ENCODE data around the gene MAGI1.

Gene MAGI1

DNA sequence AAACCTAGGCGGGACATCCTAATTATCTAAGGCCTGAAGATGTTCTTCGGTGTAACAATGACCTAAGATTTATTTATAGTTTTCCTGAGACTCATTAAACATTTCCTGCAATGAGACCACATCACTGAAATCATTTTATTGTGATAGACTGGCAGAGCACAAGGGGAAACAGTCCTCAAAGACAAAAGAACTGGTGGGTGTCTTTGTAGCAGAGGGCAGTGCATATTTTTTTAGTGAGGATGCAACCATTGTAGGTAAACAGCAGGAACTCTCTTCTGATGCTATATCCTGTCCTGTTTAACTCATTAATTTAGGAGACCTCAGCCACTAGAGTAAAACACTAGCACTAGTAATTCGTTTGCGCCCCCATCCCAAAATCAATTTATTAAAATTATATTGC, 100.0 kb downstream of the MAGI1 start:
- H3K27me3 ChIP-seq (ENCODE audit: insufficient read depth, low read length, poor library complexity, severe bottlenecking): no peaks in the 10 kb centered on the region
- H3K9me3 ChIP-seq (ENCODE audit: insufficient read depth, low read depth, low read length): no peaks in the 10 kb centered on the region
- no peaks in the 10 kb centered on the region for H3K36me3 ChIP-seq (ENCODE audit: insufficient read depth, low read length)
- peak overlapping the region; percentile 22 for H3K4me3 ChIP-seq (ENCODE audit: low read length, poor library complexity, severe bottlenecking)
- H3K9ac ChIP-seq (ENCODE audit: low read depth, low read length, poor library complexity, severe bottlenecking): no peak overlapping the region
- peaks cover 24% of the 10 kb centered on the region for H4K20me1 ChIP-seq (ENCODE audit: insufficient read depth, low read length, poor library complexity, severe bottlenecking)
- TF ChIP-seq, protein P1, sequence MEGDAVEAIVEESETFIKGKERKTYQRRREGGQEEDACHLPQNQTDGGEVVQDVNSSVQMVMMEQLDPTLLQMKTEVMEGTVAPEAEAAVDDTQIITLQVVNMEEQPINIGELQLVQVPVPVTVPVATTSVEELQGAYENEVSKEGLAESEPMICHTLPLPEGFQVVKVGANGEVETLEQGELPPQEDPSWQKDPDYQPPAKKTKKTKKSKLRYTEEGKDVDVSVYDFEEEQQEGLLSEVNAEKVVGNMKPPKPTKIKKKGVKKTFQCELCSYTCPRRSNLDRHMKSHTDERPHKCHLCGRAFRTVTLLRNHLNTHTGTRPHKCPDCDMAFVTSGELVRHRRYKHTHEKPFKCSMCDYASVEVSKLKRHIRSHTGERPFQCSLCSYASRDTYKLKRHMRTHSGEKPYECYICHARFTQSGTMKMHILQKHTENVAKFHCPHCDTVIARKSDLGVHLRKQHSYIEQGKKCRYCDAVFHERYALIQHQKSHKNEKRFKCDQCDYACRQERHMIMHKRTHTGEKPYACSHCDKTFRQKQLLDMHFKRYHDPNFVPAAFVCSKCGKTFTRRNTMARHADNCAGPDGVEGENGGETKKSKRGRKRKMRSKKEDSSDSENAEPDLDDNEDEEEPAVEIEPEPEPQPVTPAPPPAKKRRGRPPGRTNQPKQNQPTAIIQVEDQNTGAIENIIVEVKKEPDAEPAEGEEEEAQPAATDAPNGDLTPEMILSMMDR (conservative IDR thresholded peaks at IDR 0.05; ENCODE audit: low read length): no peak
- peak; percentile 56; the same call in 1 of the 2 replicates for TF ChIP-seq EZH2phosphoT487 (IDR thresholded peaks at IDR 0.05; ENCODE audit: borderline replicate concordance)
- H3F3A ChIP-seq (ENCODE audit: low read depth): no peaks in the 10 kb centered on the region
- H2AFZ ChIP-seq (ENCODE audit: low read length): no peak overlapping the region
- H3K4me2 ChIP-seq (ENCODE audit: low read depth, low read length, poor library complexity, severe bottlenecking): peak overlapping the region; percentile 43
- H3K9me2 ChIP-seq (replicated peaks; ENCODE audit: low read depth, low read length): no peaks in the 10 kb centered on the region
- peaks cover 33% of the 10 kb centered on the region for H3K4me1 ChIP-seq (ENCODE audit: insufficient read depth, low read length, poor library complexity, severe bottlenecking)
- no peaks in the 10 kb centered on the region for H3K79me2 ChIP-seq (ENCODE audit: insufficient read depth, low read length)

DNA sequence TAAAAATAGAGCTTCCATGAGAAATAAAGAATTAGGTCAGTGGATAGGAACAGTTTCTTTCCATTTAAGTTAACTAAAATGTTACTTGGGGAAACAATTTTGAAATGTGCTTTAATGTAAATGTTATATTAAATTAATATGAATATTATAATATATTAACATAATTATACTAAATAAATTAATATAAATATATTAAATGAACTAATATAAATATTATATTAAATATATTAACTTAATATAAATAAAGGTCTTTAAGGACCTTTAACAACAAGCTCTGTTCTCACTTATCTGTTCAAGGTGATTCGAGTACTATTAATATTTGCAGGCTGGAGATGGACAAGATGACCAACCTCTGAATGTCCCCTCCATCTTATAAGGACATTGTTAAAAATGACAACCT, 100.6 kb downstream of the MAGI1 start:
- Histone ChIP-seq H3K27me3 (ENCODE audit: insufficient read depth, low read length, poor library complexity, severe bottlenecking) (no peaks in the 10 kb centered on the region), H3K9me3 (ENCODE audit: insufficient read depth, low read depth, low read length) (peaks cover under 1% of the 10 kb centered on the region; the same call in 1 of the 2 replicates), H4K20me1 (ENCODE audit: insufficient read depth, low read length, poor library complexity, severe bottlenecking) (peaks cover 24% of the 10 kb centered on the region), H3K4me3 (ENCODE audit: low read length, poor library complexity, severe bottlenecking) (peak overlapping the region; percentile 22), H3K79me2 (ENCODE audit: insufficient read depth, low read length) (no peaks in the 10 kb centered on the region), H2AFZ (ENCODE audit: low read length) (no peak overlapping the region), H3K9me2 (replicated peaks; ENCODE audit: low read depth, low read length) (no peaks in the 10 kb centered on the region), H3K9ac (ENCODE audit: low read depth, low read length, poor library complexity, severe bottlenecking) (no peak overlapping the region), H3K4me1 (ENCODE audit: insufficient read depth, low read length, poor library complexity, severe bottlenecking) (peaks cover 33% of the 10 kb centered on the region), H3F3A (ENCODE audit: low read depth) (no peaks in the 10 kb centered on the region), H3K4me2 (ENCODE audit: low read depth, low read length, poor library complexity, severe bottlenecking) (peak overlapping the region; percentile 43), H3K36me3 (ENCODE audit: insufficient read depth, low read length) (no peaks in the 10 kb centered on the region)
- TF ChIP-seq, protein P1 (conservative IDR thresholded peaks at IDR 0.05; ENCODE audit: low read length): no peak
- TF ChIP-seq EZH2phosphoT487 (IDR thresholded peaks at IDR 0.05; ENCODE audit: borderline replicate concordance): no peak

DNA sequence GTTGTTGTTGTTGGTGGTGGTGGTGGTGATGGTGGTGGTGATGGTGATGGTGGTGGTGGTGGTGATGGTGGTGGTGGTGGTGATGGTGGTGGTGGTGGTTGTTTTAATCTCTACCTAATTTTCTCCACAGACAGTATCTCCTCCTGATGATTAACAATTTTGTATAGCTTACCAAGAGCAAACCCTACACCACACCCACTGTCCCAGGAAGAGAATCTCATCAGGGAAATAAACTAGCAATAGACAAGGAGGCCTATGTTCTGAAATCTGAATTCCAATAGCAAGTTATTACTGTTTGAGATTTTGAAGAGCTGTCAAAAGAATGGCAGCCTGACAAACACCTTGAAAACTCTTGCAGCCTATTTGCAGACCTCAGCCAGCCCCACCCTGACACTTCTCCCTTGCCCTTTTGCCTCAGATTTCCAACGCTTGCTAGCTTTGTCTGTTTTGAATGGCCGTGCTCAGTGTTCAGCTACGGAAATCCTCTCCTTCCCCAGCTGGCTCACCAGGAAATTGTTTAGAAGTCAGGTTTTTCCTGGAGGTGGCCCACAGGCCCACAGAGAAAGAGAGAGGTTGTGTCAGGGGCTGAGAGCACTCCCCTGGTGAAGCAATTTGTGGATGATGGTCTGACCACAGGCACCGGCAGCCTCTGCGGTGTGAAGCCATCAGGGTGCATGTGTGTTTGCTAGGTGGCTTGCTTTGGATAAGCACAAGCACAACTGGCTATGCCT, 101.6 kb downstream of the MAGI1 start:
- Histone ChIP-seq H3K36me3 (ENCODE audit: insufficient read depth, low read length) (no peaks in the 10 kb centered on the region), H2AFZ (ENCODE audit: low read length) (no peak overlapping the region), H3K79me2 (ENCODE audit: insufficient read depth, low read length) (no peaks in the 10 kb centered on the region), H3K9me3 (ENCODE audit: insufficient read depth, low read depth, low read length) (peaks cover 3% of the 10 kb centered on the region; the same call in 1 of the 2 replicates), H4K20me1 (ENCODE audit: insufficient read depth, low read length, poor library complexity, severe bottlenecking) (peaks cover 24% of the 10 kb centered on the region), H3F3A (ENCODE audit: low read depth) (no peaks in the 10 kb centered on the region), H3K27me3 (ENCODE audit: insufficient read depth, low read length, poor library complexity, severe bottlenecking) (no peaks in the 10 kb centered on the region), H3K9ac (ENCODE audit: low read depth, low read length, poor library complexity, severe bottlenecking) (no peak overlapping the region), H3K4me2 (ENCODE audit: low read depth, low read length, poor library complexity, severe bottlenecking) (peak overlapping the region; percentile 17), H3K4me1 (ENCODE audit: insufficient read depth, low read length, poor library complexity, severe bottlenecking) (peaks cover 33% of the 10 kb centered on the region), H3K4me3 (ENCODE audit: low read length, poor library complexity, severe bottlenecking) (peak overlapping the region; percentile 15), H3K9me2 (replicated peaks; ENCODE audit: low read depth, low read length) (no peaks in the 10 kb centered on the region)
- peak; percentile 81 for TF ChIP-seq EZH2phosphoT487 (IDR thresholded peaks at IDR 0.05; ENCODE audit: borderline replicate concordance)
- TF ChIP-seq, protein P1 (conservative IDR thresholded peaks at IDR 0.05; ENCODE audit: low read length): no peak

Measured in Loucy (cell line).